ENCODE data around the gene SLC5A9.
"Not testable (repeated sequence)": the region's sequence is repeated elsewhere in the genome, so short reads cannot be mapped to it uniquely, and the experiment has no call there.

The SLC5A9 gene

GRCh38 chr1:48248356-48248755, 25.8 kb downstream of the SLC5A9 start:
- Mint-ChIP-seq H3K36me3 (no peaks in the 10 kb centered on the region), H3K27ac (no peak overlapping the region), H3K9me3 (peaks cover 3% of the 10 kb centered on the region), H3K4me1 (peaks cover 27% of the 10 kb centered on the region), H3K27me3 (no peaks in the 10 kb centered on the region), H3K4me3 (no peak overlapping the region)
- ATAC-seq, result no peak

- Mint-ChIP-seq H3K4me3 (no peak overlapping the region), H3K27me3 (no peaks in the 10 kb centered on the region), H3K4me1 (peaks cover 27% of the 10 kb centered on the region), H3K36me3 (no peaks in the 10 kb centered on the region), H3K27ac (no peak overlapping the region), H3K9me3 (peaks cover 3% of the 10 kb centered on the region)
- no peak for ATAC-seq
These were observed 27.4 kb downstream of the SLC5A9 start for GRCh38 chr1:48249868-48250267.

- Mint-ChIP-seq H3K4me3 (no peak overlapping the region), H3K27ac (no peak overlapping the region), H3K4me1 (peaks cover 20% of the 10 kb centered on the region), H3K36me3 (no peaks in the 10 kb centered on the region), H3K9me3 (no peaks in the 10 kb centered on the region), H3K27me3 (no peaks in the 10 kb centered on the region)
- ATAC-seq, result no peak
These were observed 28.1 kb downstream of the SLC5A9 start for GRCh38 chr1:48250572-48250971.

DNA sequence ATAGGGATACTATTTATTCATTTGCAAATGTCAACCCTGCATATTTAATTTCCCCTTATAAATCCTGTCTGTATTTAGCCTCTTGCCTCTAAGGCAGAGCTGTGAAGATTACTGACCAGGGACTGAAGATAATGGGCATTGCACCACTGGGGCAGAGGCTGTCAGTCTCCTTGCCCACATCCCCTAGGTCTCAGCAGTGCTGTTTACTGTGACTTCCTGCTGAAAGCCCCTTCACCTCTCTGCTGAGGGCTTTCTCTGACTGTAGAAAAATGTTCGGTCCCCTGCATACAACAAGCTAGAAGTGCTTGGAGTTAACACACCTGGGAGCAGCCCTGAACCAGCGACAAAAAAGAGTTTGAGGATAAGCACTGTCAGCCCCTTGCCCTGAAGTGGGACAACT, 28.8 kb downstream of the SLC5A9 start:
- Mint-ChIP-seq H3K9me3 (no peaks in the 10 kb centered on the region), H3K4me1 (peaks cover 20% of the 10 kb centered on the region), H3K27ac (no peak overlapping the region), H3K36me3 (no peaks in the 10 kb centered on the region), H3K27me3 (no peaks in the 10 kb centered on the region), H3K4me3 (no peak overlapping the region)
- no peak for ATAC-seq

DNA sequence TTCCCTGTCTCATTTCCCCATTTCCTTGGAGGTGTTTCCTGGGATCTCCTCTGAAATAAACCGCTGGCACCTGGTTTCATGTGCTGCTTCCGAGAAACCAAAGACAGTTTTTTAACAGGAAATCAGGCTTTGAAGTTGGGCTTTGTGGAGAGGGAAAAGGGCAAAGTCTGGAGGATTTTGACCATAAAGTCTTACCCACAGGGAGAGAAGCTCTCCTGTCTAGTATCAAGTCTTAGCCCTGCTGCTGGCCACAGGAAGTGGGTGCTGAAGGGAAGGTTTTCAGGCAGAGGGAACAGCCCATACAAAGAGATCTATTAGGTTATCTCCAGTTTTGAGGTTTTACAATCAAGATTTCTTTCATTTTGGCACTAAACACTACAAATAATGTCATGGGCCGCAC, 29.3 kb downstream of the SLC5A9 start:
- Mint-ChIP-seq H3K4me1 (peaks cover 16% of the 10 kb centered on the region), H3K27me3 (no peaks in the 10 kb centered on the region), H3K4me3 (no peak overlapping the region), H3K36me3 (no peaks in the 10 kb centered on the region), H3K27ac (no peak overlapping the region), H3K9me3 (no peaks in the 10 kb centered on the region)
- ATAC-seq, result no peak

GRCh38 chr1:48254254-48254653, 31.7 kb downstream of the SLC5A9 start:
- Mint-ChIP-seq H3K4me3 (no peak overlapping the region), H3K4me1 (peaks cover 4% of the 10 kb centered on the region), H3K9me3 (no peaks in the 10 kb centered on the region), H3K36me3 (no peaks in the 10 kb centered on the region), H3K27me3 (no peaks in the 10 kb centered on the region), H3K27ac (no peak overlapping the region)
- ATAC-seq, result no peak

DNA sequence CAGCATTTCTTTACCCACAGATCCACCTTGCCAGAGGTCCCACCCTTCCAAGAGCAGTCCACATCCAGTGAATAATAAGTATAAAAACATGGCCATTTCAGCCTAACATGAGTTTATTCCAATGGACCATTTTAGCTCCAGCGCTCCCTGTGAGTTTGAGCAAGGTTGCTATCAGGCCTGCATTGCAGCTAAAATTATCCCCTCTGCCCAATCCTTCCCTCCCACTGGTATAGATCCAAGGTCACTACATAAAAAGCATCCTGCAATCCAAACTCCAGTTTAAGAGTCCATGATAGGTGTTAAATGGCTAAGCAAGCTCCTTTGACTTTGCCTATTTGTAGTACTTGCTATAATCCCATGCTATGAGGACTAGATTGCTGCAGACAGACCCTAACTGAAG, 35.6 kb downstream of the SLC5A9 start:
- H3K4me3 Mint-ChIP-seq, result no peak overlapping the region
- H3K27ac Mint-ChIP-seq, result no peak overlapping the region
- H3K9me3 Mint-ChIP-seq, result no peaks in the 10 kb centered on the region
- no peak for ATAC-seq
- H3K27me3 Mint-ChIP-seq, result no peaks in the 10 kb centered on the region
- no peaks in the 10 kb centered on the region for H3K4me1 Mint-ChIP-seq
- H3K36me3 Mint-ChIP-seq, result no peaks in the 10 kb centered on the region

GRCh38 chr1:48261881-48262400, 39.4 kb downstream of the SLC5A9 start:
- no peak overlapping the region for H3K27ac Mint-ChIP-seq
- no peak for ATAC-seq
- H3K4me3 Mint-ChIP-seq, result no peak overlapping the region
- H3K4me1 Mint-ChIP-seq, result no peaks in the 10 kb centered on the region
- no peaks in the 10 kb centered on the region for H3K36me3 Mint-ChIP-seq
- H3K9me3 Mint-ChIP-seq, result no peaks in the 10 kb centered on the region
- H3K27me3 Mint-ChIP-seq, result no peaks in the 10 kb centered on the region

- Mint-ChIP-seq H3K36me3 (no peaks in the 10 kb centered on the region), H3K4me3 (no peak overlapping the region), H3K9me3 (no peaks in the 10 kb centered on the region), H3K4me1 (no peaks in the 10 kb centered on the region), H3K27ac (no peak overlapping the region), H3K27me3 (no peaks in the 10 kb centered on the region)
- no peak for ATAC-seq
These were observed 40.5 kb downstream of the SLC5A9 start for GRCh38 chr1:48263041-48263440.

DNA sequence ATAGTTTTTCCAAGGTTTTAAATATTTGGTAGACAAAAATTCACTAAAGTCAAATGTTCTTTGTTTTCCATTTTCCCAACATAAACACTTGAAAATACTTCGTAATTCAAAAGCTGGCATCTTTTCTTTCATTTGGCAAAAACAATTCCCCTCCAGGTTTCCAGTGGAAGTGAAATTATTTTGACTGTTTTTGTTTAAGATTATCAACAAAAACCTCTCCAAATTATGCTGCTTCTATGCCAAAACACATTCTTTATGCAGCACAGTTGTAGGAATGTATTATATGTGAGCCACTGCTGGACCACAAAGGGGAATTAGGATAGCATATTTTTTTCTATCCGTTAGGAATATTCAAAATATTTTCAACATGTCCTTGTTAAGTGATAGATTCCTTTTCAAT, 44.1 kb downstream of the SLC5A9 start:
- ATAC-seq, result no peak
- Mint-ChIP-seq H3K27me3 (no peaks in the 10 kb centered on the region), H3K27ac (no peak overlapping the region), H3K4me1 (no peaks in the 10 kb centered on the region), H3K36me3 (no peaks in the 10 kb centered on the region), H3K9me3 (no peaks in the 10 kb centered on the region), H3K4me3 (no peak overlapping the region)

GRCh38 chr1:48277437-48277836, 54.9 kb downstream of the SLC5A9 start:
- not testable (repeated sequence) for ATAC-seq, H3K36me3 Mint-ChIP-seq, H3K27ac Mint-ChIP-seq, H3K9me3 Mint-ChIP-seq, H3K4me3 Mint-ChIP-seq, H3K4me1 Mint-ChIP-seq
- peaks cover 38% of the 10 kb centered on the region for H3K27me3 Mint-ChIP-seq

- peaks cover 23% of the 10 kb centered on the region for H3K27me3 Mint-ChIP-seq
- H3K4me1 Mint-ChIP-seq, ATAC-seq, H3K27ac Mint-ChIP-seq, H3K9me3 Mint-ChIP-seq, H3K36me3 Mint-ChIP-seq, H3K4me3 Mint-ChIP-seq: not testable (repeated sequence)
These were observed 59.8 kb downstream of the SLC5A9 start for GRCh38 chr1:48282329-48282728.

DNA sequence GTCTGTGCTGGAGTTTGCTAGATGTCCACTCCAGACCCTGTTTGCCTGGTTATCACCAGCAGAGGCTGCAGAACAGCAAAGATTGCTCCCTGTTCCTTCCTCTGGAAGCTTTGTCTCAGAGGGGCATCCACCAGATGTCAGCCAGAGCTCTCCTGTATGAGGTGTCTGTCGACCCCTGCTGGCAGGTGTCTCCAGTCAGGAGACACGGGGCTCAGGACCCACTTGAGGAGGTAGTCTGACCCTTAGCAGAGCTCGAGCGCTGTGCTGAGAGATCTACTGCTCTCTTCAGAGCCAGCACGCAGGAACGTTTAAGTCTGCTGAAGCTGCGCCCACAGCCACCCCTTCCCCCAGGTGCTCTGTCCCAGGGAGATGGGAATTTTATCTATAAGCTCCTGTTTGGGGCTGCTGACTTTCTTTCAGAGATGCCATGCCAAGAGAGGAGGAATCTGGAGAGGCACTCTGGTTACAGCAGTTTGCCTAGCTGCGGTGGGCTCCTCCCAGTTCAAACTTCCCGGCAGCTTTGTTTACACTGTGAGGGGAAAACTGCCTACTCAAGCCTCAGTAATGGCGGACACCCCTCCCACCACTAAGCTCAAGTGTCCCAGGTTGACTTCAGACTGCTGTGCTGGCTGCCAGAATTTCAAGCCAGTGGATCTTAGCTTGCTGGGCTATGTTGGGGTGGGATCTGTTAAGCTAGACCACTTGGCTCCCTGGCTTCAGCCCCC, 62.3 kb downstream of the SLC5A9 start:
- not testable (repeated sequence) for H3K27me3 Mint-ChIP-seq, ATAC-seq, H3K9me3 Mint-ChIP-seq, H3K4me3 Mint-ChIP-seq, H3K36me3 Mint-ChIP-seq, H3K27ac Mint-ChIP-seq, H3K4me1 Mint-ChIP-seq

- Mint-ChIP-seq H3K27ac (no peak overlapping the region), H3K4me3 (no peak overlapping the region), H3K4me1 (no peaks in the 10 kb centered on the region), H3K36me3 (no peaks in the 10 kb centered on the region), H3K9me3 (peaks cover 7% of the 10 kb centered on the region), H3K27me3 (peaks cover under 1% of the 10 kb centered on the region)
- no peak for ATAC-seq
These were observed 63.0 kb downstream of the SLC5A9 start for GRCh38 chr1:48285525-48285924.

- Mint-ChIP-seq H3K4me1 (no peaks in the 10 kb centered on the region), H3K9me3 (peaks cover 2% of the 10 kb centered on the region), H3K36me3 (no peaks in the 10 kb centered on the region), H3K27ac (no peak overlapping the region), H3K27me3 (no peaks in the 10 kb centered on the region), H3K4me3 (no peak overlapping the region)
- ATAC-seq, result no peak
These were observed 68.9 kb downstream of the SLC5A9 start for GRCh38 chr1:48291421-48291820.

GRCh38 chr1:48292706-48293105, 70.2 kb downstream of the SLC5A9 start:
- no peak for ATAC-seq
- Mint-ChIP-seq H3K36me3 (no peaks in the 10 kb centered on the region), H3K4me3 (no peak overlapping the region), H3K27ac (no peak overlapping the region), H3K9me3 (peaks cover 2% of the 10 kb centered on the region), H3K27me3 (no peaks in the 10 kb centered on the region), H3K4me1 (no peaks in the 10 kb centered on the region)

Data from stimulated activated memory B cell treated with anti-CD40 and anti-IgM and Interleukin-4, amounts not matched to agents 10 μg/mL and 1 μg/mL and 100 μg/mL, for 72 hours (primary cell).